Activated T-helper 17 cell treated with anti-CD3 and anti-CD28 coated beads, Interleukin-2, amount 50 U/mL, for 72 hours (primary cell): ENCODE measurements around the gene PSORS1C2. TPM values are rescaled to one million over a fixed set of nuclear protein-coding genes. Genes with fewer than 3 reads are reported as not detected.
A peak's percentile ranks its signal among the peaks of the same experiment; 100 is the strongest.
"Not testable (repeated sequence)": the region's sequence is repeated elsewhere in the genome, so short reads cannot be mapped to it uniquely, and the experiment has no call there.

Experiments
- ATAC-seq: fragments of 150-1000 bp; cut with Tn5 transposase; replicated peaks from 2 replicates; pipeline ENCODE4 v1.10.0; 2021; ENCODE audit warnings: mild to moderate bottlenecking, moderate library complexity
- H3K27ac Mint-ChIP-seq: one replicate; pipeline ENCODE4 v1.8.0; 2022; ENCODE audit warnings: mixed read lengths
- H3K27me3 Mint-ChIP-seq: one replicate; pipeline ENCODE4 v1.8.0; 2022; ENCODE audit warnings: mixed read lengths
- H3K36me3 Mint-ChIP-seq: one replicate; pipeline ENCODE4 v1.8.0; 2022; ENCODE audit warnings: low read depth, mild to moderate bottlenecking, mixed read lengths
- H3K4me1 Mint-ChIP-seq: one replicate; pipeline ENCODE4 v1.8.0; 2022; ENCODE audit warnings: mixed read lengths
- H3K4me3 Mint-ChIP-seq: one replicate; pipeline ENCODE4 v1.8.0; 2022; ENCODE audit warnings: mild to moderate bottlenecking, mixed read lengths
- H3K9me3 Mint-ChIP-seq: one replicate; pipeline ENCODE4 v1.8.0; 2022; ENCODE audit warnings: mixed read lengths
- total RNA-seq, 2 donors: library from RNA; stranded (reverse); gene quantifications; one replicate each; pipeline ENCODE4 v1.2.3, GENCODE V29; 2022

PSORS1C2 gene
- total RNA-seq = not detected

DNA sequence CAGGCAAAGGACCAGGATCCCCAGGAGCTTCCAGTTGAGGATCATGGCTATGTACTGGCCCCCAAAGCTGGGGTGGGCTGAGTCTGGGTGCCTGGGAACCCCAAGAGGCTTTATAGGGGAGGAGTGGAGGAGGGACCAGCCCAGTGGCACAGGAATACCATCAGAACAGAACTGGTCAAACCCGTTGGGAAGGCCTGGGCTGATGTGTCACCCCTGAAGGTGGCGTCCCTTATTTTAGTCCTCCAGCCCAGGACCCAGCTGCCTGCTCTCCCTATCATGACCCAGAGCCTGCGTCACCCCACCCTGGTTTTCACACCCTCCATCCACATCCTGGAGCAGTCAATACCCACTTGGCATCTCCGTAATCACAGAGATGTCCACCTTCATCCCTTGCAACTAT lies at the start of gene PSORS1C2:
Gene PSORS1C2 (minus strand): TSS at position 85 of the 400 bp plus-strand sequence. CDS start 40 bp downstream, at position 45.
- H3K4me1 Mint-ChIP-seq = peaks cover 6% of the 10 kb centered on the region
- ATAC-seq = no peak

GRCh38 chr6:31187780-31188194 lies 48.9 kb upstream of the PSORS1C2 start:
- no peaks in the 10 kb centered on the region for H3K36me3 Mint-ChIP-seq
- no peak for ATAC-seq
- no peak overlapping the region for H3K27ac Mint-ChIP-seq
- H3K4me3 Mint-ChIP-seq = no peak overlapping the region
- H3K9me3 Mint-ChIP-seq = no peaks in the 10 kb centered on the region
- no peaks in the 10 kb centered on the region for H3K4me1 Mint-ChIP-seq
- no peaks in the 10 kb centered on the region for H3K27me3 Mint-ChIP-seq

More for the DNA sequence above, at the start of gene PSORS1C2:
- Mint-ChIP-seq H3K9me3 (no peaks in the 10 kb centered on the region), H3K36me3 (peaks cover 8% of the 10 kb centered on the region), H3K27ac (peak within 1 kb of the TSS; percentile 86), H3K4me3 (peak within 1 kb of the TSS; percentile 84), H3K27me3 (no peaks in the 10 kb centered on the region)

GRCh38 chr6:31186052-31186734 lies 47.3 kb upstream of the PSORS1C2 start:
- no peaks in the 10 kb centered on the region for H3K9me3 Mint-ChIP-seq
- H3K36me3 Mint-ChIP-seq = no peaks in the 10 kb centered on the region
- no peak overlapping the region for H3K27ac Mint-ChIP-seq
- H3K4me3 Mint-ChIP-seq = no peak overlapping the region
- no peaks in the 10 kb centered on the region for H3K4me1 Mint-ChIP-seq
- H3K27me3 Mint-ChIP-seq = no peaks in the 10 kb centered on the region
- no peak for ATAC-seq

DNA sequence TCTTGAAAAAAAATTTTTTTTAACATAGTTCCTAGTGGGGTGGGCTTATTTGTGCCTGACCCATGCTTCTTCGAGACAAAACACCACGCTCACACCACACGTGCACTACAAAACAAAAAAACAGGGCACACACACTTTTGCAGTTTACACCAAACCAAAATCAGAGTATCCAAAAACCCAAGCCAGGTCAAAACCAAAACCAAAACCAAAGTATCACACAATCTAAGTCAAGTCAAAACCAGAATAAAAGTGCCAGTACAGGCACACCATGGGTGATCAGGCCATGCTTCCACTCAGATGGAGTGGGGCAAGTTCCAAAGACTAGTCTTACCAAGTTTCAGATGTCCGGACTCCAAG lies 46.8 kb upstream of the PSORS1C2 start:
- not testable (repeated sequence) for H3K4me3 Mint-ChIP-seq, H3K36me3 Mint-ChIP-seq, H3K27me3 Mint-ChIP-seq, H3K4me1 Mint-ChIP-seq, H3K9me3 Mint-ChIP-seq
- ATAC-seq = peak; percentile 31
- peak overlapping the region; percentile 25 for H3K27ac Mint-ChIP-seq

- not testable (repeated sequence) for H3K9me3 Mint-ChIP-seq, H3K27me3 Mint-ChIP-seq, ATAC-seq, H3K27ac Mint-ChIP-seq, H3K4me1 Mint-ChIP-seq, H3K36me3 Mint-ChIP-seq, H3K4me3 Mint-ChIP-seq
Measured at GRCh38 chr6:31183859-31184258, 45.0 kb upstream of the PSORS1C2 start.

DNA sequence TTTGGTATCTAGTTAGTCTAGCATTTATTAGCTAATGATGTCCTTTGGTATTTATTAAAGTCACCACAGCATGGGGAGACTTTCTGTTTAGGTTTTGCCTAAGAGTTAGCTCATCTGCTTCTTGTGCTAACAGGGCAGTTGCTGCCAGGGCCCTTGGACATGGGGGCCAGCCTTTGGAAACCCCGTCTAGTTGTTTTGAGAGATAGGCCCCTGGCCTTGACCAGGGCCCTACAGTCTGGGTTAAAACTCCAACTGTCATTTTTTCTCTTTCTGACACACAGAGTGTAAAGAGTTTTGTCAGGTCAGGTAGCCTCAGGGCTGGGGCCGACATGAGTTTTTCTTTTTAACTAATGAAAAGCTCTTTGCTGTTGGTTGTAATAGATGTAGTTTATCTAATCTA lies 44.4 kb upstream of the PSORS1C2 start:
- not testable (repeated sequence) for H3K36me3 Mint-ChIP-seq, H3K4me3 Mint-ChIP-seq, H3K27ac Mint-ChIP-seq, H3K27me3 Mint-ChIP-seq, H3K9me3 Mint-ChIP-seq, ATAC-seq
- peaks cover 12% of the 10 kb centered on the region for H3K4me1 Mint-ChIP-seq

DNA sequence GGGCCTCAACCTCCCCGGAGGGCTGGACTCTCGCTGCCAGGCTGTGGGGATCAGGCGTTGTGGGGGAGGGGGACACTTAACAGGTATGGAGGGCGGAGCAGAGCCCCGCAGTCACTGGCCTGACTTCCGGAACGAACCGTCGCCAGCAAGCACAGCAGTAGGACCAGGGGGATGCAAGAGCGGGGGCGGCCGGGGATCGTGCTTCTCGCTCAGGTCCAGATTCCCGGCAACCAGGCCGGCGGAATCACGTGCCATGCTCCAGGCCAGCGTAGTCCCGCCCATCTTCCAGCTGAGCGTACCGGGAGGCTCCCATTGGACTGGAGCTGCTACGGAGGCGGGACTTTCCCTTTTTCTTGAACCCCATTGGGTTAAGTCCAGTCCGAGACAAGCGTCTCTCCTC lies 41.6 kb upstream of the PSORS1C2 start:
- Mint-ChIP-seq H3K36me3 (no peaks in the 10 kb centered on the region), H3K27me3 (no peaks in the 10 kb centered on the region), H3K9me3 (no peaks in the 10 kb centered on the region), H3K4me3 (peak overlapping the region; percentile 78), H3K27ac (peak overlapping the region; percentile 12), H3K4me1 (peaks cover 19% of the 10 kb centered on the region)
- ATAC-seq = peak; percentile 83

- H3K4me1 Mint-ChIP-seq = peaks cover 19% of the 10 kb centered on the region
- H3K27ac Mint-ChIP-seq = no peak overlapping the region
- no peak for ATAC-seq
- H3K36me3 Mint-ChIP-seq = no peaks in the 10 kb centered on the region
- no peaks in the 10 kb centered on the region for H3K9me3 Mint-ChIP-seq
- H3K27me3 Mint-ChIP-seq = no peaks in the 10 kb centered on the region
- H3K4me3 Mint-ChIP-seq = peak overlapping the region; percentile 78
Measured at GRCh38 chr6:31179896-31180295, 41.0 kb upstream of the PSORS1C2 start.

DNA sequence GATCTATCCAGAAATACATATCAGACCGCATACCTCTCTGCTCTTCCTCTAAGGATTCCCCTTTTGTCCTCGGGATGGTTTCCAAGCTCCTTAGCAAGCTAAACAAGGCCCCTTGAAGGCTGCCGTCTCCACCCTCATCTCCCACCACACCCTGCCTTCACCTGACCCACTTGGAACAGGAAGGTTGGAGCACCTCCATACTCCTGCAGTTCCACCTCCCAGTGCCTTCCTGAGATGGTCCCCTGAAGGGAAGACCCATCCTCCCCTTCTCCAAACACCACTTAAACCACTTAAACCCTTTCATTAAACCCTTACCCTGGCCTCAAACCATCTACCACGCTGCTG lies 40.1 kb upstream of the PSORS1C2 start:
- H3K27me3 Mint-ChIP-seq = no peaks in the 10 kb centered on the region
- H3K36me3 Mint-ChIP-seq = no peaks in the 10 kb centered on the region
- H3K4me3 Mint-ChIP-seq = peak overlapping the region; percentile 68
- ATAC-seq = no peak
- H3K27ac Mint-ChIP-seq = peak overlapping the region; percentile 84
- H3K4me1 Mint-ChIP-seq = peaks cover 19% of the 10 kb centered on the region
- no peaks in the 10 kb centered on the region for H3K9me3 Mint-ChIP-seq

DNA sequence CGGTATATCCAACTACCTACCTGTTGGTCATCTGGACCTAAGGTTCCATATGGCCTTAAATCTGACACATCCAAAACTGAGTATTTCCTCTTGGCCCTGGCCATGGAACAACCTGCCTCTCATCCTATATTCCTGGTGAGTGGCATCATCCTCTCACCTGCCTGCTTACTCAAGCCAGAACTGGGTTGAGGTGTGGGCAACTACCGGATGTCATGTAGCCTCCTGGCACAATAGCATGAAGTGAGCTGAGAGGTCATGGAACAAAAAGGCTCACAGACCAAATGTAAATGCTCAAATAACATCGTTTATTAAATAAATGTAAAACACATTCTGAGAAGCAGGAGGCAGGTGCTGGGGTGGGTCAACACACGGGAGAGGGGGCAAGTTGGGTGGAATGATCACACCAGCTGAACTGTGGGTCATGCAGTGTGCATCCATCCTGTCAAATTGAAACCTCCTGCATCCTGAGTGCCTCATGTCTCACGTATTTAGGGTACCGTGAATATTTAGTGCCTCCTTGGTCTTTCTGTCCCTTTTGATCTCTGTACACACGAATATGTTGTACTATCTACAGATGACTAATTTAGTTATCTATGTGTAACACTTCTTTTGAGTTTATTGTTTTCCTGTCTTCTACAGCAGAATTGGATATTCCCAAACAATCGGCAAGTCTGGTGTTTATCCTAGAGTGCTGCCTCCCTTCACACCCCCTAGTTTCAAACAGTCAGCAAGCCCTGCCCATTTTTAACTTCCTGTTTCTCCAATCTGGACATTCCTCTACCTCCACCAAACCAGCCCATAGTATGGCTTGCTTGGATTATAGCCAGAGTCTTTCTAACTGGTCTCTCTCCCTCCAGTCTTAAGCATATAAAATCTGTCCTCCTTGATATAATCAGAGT lies 39.5 kb upstream of the PSORS1C2 start:
- Mint-ChIP-seq H3K36me3 (no peaks in the 10 kb centered on the region), H3K4me3 (peak overlapping the region; percentile 68), H3K27me3 (no peaks in the 10 kb centered on the region), H3K4me1 (peaks cover 19% of the 10 kb centered on the region), H3K9me3 (no peaks in the 10 kb centered on the region), H3K27ac (peak overlapping the region; percentile 84)
- ATAC-seq = peak; percentile 91

DNA sequence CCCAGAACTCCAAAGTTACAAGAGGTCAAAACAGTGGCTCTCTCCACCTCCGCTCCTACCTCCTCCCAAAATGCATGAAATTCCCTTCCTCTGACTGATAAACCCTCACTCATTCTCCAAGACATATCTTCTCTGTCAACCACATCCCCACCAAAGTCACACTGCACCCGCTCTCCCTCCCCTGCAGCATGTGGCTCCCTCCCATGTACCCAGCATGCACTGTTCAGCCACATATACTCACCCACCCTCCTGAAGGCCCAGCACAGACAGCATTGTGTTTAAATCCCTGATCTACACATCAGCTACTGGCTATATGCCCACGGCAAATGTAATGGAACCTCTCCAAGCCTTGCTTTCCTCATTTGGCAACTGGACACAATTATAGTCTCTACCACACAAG lies 37.1 kb upstream of the PSORS1C2 start:
- Mint-ChIP-seq H3K4me3 (no peak overlapping the region), H3K36me3 (no peaks in the 10 kb centered on the region), H3K9me3 (no peaks in the 10 kb centered on the region)

DNA sequence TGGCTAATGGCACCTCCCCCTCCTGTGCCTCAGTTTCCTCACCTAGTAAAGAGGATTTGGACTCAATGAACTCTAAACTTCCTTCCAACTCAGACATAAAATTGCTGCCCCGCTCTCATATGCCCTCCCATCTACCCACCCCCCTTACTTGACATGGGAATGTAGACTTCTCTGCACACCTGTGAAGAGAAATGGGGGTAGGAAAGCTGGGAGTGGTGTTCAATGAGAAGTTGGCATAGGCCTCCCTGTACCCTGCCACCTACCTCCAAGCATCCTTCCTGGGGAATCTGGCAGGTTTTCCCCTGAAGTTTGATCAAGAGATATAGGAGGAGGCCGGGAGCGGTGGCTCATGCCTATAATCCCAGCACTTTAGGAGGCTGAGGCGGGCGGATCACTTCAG lies 35.5 kb upstream of the PSORS1C2 start:
- no peak for ATAC-seq
- Mint-ChIP-seq H3K27me3 (no peaks in the 10 kb centered on the region), H3K4me1 (peaks cover 18% of the 10 kb centered on the region), H3K9me3 (no peaks in the 10 kb centered on the region), H3K4me3 (no peak overlapping the region), H3K36me3 (no peaks in the 10 kb centered on the region), H3K27ac (no peak overlapping the region)

More for the DNA sequence above, 37.1 kb upstream of the PSORS1C2 start:
- peaks cover 19% of the 10 kb centered on the region for H3K4me1 Mint-ChIP-seq
- no peak overlapping the region for H3K27ac Mint-ChIP-seq
- ATAC-seq = no peak
- no peaks in the 10 kb centered on the region for H3K27me3 Mint-ChIP-seq

DNA sequence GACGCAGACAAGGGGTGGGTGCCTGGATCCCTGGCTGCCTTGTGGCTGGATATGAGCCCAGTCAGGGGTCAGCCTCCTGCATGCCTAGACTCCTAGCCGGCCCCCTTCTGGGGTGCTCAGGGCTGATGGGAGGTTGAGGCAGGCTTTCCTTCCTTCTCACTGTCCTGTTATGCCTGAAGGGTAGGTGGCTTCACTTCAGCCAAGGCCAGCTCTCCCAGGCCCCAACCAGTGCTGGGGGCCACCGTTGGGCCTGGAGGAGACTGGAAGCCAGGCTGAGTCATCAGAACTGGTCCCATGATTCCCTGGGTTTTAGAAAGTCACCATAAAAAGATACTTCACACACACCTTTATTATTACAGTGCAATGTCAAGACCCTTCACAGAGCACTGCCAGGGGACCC lies 34.5 kb upstream of the PSORS1C2 start:
- peaks cover 9% of the 10 kb centered on the region for H3K4me1 Mint-ChIP-seq
- no peaks in the 10 kb centered on the region for H3K36me3 Mint-ChIP-seq
- H3K4me3 Mint-ChIP-seq = no peak overlapping the region
- no peaks in the 10 kb centered on the region for H3K27me3 Mint-ChIP-seq
- peak overlapping the region; percentile 12 for H3K27ac Mint-ChIP-seq
- no peak for ATAC-seq
- H3K9me3 Mint-ChIP-seq = no peaks in the 10 kb centered on the region

DNA sequence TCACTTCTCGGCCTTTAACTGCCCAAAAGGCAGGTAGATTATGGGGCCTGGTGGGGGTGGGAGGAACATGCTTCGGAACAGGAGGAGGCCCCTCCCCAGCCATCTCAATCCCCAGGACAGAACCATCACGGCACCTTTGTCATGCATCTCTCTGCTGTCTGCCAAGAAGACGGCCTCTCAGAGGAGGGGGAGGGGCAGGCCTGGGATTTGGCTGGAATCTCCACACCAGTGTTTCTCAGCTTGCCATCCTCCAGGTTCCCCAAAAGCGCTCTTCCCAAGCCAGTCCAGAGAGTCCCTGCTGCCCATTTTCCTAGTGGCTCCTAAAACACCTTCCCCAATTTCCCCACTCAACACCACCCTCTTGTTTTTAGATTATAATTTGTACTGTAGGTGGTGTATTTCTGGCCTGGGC lies 34.1 kb upstream of the PSORS1C2 start:
- H3K9me3 Mint-ChIP-seq = no peaks in the 10 kb centered on the region
- no peaks in the 10 kb centered on the region for H3K27me3 Mint-ChIP-seq
- no peaks in the 10 kb centered on the region for H3K36me3 Mint-ChIP-seq
- no peak for ATAC-seq
- H3K27ac Mint-ChIP-seq = peak overlapping the region; percentile 38
- H3K4me1 Mint-ChIP-seq = peaks cover 5% of the 10 kb centered on the region
- no peak overlapping the region for H3K4me3 Mint-ChIP-seq
